Prostate gland (tissue), 2 donors: ENCODE measurements around the gene PDS5A. TPM values are rescaled to one million over a fixed set of nuclear protein-coding genes. Genes with fewer than 3 reads are reported as not detected.
A peak's percentile ranks its signal among the peaks of the same experiment; 100 is the strongest.
"Not testable (repeated sequence)": the region's sequence is repeated elsewhere in the genome, so short reads cannot be mapped to it uniquely, and the experiment has no call there.

Experiments
- DNase-seq: peaks from one replicate; pipeline ENCODE4 v3.0.0-alpha.2; 2019; ENCODE audit warnings: low spot score
- H3K27ac ChIP-seq, 2 donors: fragments of 200-600 bp; sonication (generic); 2 replicates each; pipeline ENCODE4 v1.5.1; 2017 to 2019
- H3K27me3 ChIP-seq: fragments of 200-600 bp; sonication (generic); replicated peaks from 2 replicates; pipeline ENCODE4 v1.5.1; 2019; ENCODE audit not compliant: insufficient read depth
- H3K36me3 ChIP-seq, 2 donors: fragments of 200-600 bp; sonication (generic); 1 replicate in 1 of 2; 2 replicates in 1 of 2; pipeline versions ENCODE4 v1.5.1 to v1.8.1; 2017 to 2019
- H3K4me1 ChIP-seq: fragments of 200-600 bp; sonication (generic); replicated peaks from 2 replicates; pipeline ENCODE4 v1.5.1; 2019
- H3K4me3 ChIP-seq, 2 donors: fragments of 200-600 bp; sonication (generic); 2 replicates each; pipeline ENCODE4 v1.5.1; 2017 to 2019
- H3K9me3 ChIP-seq: fragments of 200-600 bp; sonication (generic); 2 replicates; pipeline ENCODE4 v1.5.1; 2017
- POLR2A ChIP-seq: fragments of 450-650 bp; IDR thresholded peaks from one replicate; pipeline ENCODE4 v1.6.1; 2016; ENCODE audit warnings: antibody characterized with exemption, mild to moderate bottlenecking
- POLR2AphosphoS5 ChIP-seq: sonication (generic); formaldehyde crosslinking; IDR thresholded peaks from one replicate; pipeline ENCODE4 v1.6.1; 2017; ENCODE audit warnings: antibody characterized with exemption
- WGBS: methylation state at CpG from one replicate; pipeline ENCODE4 v1.1.5; 2018; 5-methylcytosine and 5-hydroxymethylcytosine counted together
- intact Hi-C: fragments of 100-400 bp; cut with DNase I; formaldehyde crosslinking; loops from one replicate; pipeline ENCODE4 v1.14.2; 2022
- total RNA-seq, 2 donors: library from RNA; depleted of rRNA; stranded (reverse); fragments of >200 nt; gene quantifications; one replicate each; pipeline ENCODE4 v1.1.0, GENCODE V29; 2016
- TF ChIP-seq, protein P1 (sequence below), 4 experiments: fragments of 200-600 bp in 2 of 4; fragments of 450-650 bp in 2 of 4; sonication (generic) in 2 of 4; IDR thresholded peaks; 1 replicate in 3 of 4; 2 replicates in 1 of 4; pipeline ENCODE4 v1.5.1; 2016 to 2019; ENCODE audit warnings: antibody characterized with exemption in 4 of 4, mild to moderate bottlenecking in 2 of 4, moderate library complexity in 2 of 4

PDS5A gene
- total RNA-seq, 2 donors from 2014 or later: 55.7 to 57.0 TPM

- 1% methylated on average over 41 of the region's 41 CpGs for WGBS
- Histone ChIP-seq H3K4me1 (no peaks in the 10 kb centered on the region), H3K36me3 (no peaks in the 10 kb centered on the region), H3K4me3 (peak overlapping the region; percentile 89 to 93), H3K27me3 (no peaks in the 10 kb centered on the region), H3K27ac (peak overlapping the region; percentile 97 to 98), H3K9me3 (no peaks in the 10 kb centered on the region)
- TF ChIP-seq POLR2AphosphoS5: peak; percentile 50
- TF ChIP-seq, protein P1, sequence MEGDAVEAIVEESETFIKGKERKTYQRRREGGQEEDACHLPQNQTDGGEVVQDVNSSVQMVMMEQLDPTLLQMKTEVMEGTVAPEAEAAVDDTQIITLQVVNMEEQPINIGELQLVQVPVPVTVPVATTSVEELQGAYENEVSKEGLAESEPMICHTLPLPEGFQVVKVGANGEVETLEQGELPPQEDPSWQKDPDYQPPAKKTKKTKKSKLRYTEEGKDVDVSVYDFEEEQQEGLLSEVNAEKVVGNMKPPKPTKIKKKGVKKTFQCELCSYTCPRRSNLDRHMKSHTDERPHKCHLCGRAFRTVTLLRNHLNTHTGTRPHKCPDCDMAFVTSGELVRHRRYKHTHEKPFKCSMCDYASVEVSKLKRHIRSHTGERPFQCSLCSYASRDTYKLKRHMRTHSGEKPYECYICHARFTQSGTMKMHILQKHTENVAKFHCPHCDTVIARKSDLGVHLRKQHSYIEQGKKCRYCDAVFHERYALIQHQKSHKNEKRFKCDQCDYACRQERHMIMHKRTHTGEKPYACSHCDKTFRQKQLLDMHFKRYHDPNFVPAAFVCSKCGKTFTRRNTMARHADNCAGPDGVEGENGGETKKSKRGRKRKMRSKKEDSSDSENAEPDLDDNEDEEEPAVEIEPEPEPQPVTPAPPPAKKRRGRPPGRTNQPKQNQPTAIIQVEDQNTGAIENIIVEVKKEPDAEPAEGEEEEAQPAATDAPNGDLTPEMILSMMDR (IDR thresholded peaks at IDR 0.05): peak; percentile 70 to 90 (median 80)
- peak; percentile 21 for TF ChIP-seq POLR2A
- DNase-seq: peak; percentile 74
- intact Hi-C loops: loop anchor here (2.0 to 10.0 kb wide), 4 partner anchors 132 to 506 kb away; partner anchors contain the start of genes SMIM14 and UGDH
Observed at GRCh38 chr4:39976141-39976944, 1.4 kb downstream of the PDS5A start.

DNA sequence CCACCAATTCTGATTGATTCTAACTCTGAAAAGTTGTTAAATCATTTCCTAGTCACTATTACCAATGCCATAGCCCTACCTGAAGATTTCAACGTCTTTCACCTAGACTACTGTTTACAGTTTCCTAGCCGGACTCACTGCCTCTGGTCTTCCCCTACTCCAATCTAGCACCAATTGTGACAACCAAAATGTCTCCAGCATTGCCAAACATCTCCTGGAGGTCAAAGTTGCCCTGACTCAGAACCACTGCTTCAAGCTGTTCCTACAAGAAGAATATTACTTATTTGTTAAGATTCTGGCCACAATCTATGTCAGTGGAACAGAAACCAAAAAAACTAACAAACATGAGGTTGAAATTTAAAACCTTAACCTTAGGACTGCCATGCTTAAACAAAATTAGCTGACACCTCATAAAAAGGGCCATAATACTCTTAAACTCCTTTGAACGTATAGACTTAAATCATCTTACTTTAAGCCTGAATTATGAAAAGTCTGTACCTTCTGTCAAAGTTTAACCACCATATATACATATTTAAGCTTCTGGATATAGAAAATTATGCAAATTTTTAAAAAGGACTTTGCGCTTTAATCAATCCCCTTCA is 2.1 kb downstream of the PDS5A start:
- H3K27ac ChIP-seq: peak overlapping the region; percentile 97 to 98
- WGBS: 56% methylated on average over 4 of the region's 4 CpGs
- H3K36me3 ChIP-seq: no peaks in the 10 kb centered on the region
- DNase-seq: no peak
- H3K9me3 ChIP-seq: no peaks in the 10 kb centered on the region
- H3K27me3 ChIP-seq: no peaks in the 10 kb centered on the region
- no peaks in the 10 kb centered on the region for H3K4me1 ChIP-seq
- intact Hi-C loops: loop anchor here (2.0 to 10.0 kb wide), 4 partner anchors 131 to 505 kb away; partner anchors contain the start of genes SMIM14 and UGDH
- H3K4me3 ChIP-seq: peak overlapping the region in 1 of 2 donors; percentile 93
- TF ChIP-seq, protein P1 (IDR thresholded peaks at IDR 0.05): no peak
- no peak for TF ChIP-seq POLR2AphosphoS5
- no peak for TF ChIP-seq POLR2A

DNA sequence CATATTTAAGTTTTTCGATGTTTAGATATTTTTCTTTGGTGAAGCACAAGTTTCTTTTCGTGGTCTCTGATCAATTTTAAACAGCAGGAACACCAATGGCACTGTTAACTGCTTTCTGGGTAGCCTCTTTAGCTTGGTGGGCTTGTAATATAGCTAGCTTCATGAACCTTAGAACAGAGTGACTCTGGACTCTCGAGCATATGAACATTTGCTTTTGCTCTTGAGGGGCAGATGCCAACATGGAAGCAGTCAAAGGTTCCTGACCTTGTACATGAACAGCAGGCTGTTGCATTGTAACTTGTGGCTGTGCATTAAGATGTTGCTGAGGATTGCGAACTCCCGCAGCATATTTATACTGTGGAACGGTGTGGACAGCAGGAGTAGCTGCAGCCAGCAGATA is 4.7 kb downstream of the PDS5A start:
- not testable (repeated sequence) for H3K9me3 ChIP-seq, H3K27me3 ChIP-seq, H3K27ac ChIP-seq, H3K4me3 ChIP-seq, H3K36me3 ChIP-seq, H3K4me1 ChIP-seq, DNase-seq
- intact Hi-C loops: loop anchor here (10.0 kb wide), 1 partner anchor 128 kb away; no protein-coding TSS in a partner anchor
- WGBS: 77% methylated on average over 6 of the region's 6 CpGs

DNA sequence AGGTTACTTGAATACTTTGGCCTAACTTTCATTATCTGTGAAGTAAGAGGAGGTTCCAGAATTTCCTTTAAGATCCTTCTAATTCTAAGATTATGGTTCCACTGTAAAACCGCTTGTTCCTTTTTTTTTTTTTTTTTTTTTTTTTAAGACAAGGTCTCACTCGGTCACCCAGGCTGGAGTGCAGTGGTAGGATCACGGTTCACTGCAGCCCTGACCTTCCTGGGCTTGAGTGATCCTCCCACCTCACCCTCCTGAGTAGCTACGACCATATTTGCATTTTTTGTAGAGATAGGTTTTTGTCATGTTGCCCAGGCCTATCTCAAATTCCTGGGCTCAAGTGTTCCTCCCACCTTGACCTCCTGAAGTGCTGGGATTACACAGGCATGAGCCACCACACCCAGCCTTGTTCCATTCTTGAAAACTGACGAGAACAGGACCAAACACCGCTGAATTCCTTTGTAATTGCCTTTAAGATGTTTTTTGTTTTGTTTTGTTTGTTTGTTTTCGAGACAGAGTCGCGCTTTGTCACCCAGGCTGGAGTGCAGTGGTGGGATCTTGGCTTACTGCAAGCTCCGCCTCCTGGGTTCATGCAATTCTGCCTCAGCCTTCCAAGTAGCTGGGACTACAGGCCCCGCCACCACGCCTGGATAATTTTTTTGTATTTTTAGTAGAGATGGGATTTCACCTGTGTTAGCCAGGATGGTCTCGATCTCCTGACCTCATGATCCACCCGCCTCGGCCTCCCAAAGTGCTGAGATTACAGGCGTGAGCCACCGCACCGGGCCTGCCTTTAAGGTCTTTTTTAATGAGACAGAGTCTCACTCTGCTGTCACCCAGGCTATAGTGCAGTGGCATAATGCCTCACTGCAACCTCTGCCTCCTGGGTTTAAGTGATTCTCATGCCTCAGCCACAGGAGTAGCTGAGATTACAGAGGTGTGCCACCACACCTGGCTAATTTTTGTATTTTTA is 6.8 kb downstream of the PDS5A start:
- intact Hi-C loops: loop anchor here (10.0 kb wide), 1 partner anchor 126 kb away; no protein-coding TSS in a partner anchor
- no peak overlapping the region for H3K4me3 ChIP-seq
- H3K27me3 ChIP-seq: no peaks in the 10 kb centered on the region
- WGBS: 83% methylated on average over 18 of the region's 18 CpGs
- no peak overlapping the region for H3K27ac ChIP-seq
- H3K4me1 ChIP-seq: no peaks in the 10 kb centered on the region
- TF ChIP-seq POLR2A: no peak
- no peaks in the 10 kb centered on the region for H3K9me3 ChIP-seq
- no peaks in the 10 kb centered on the region for H3K36me3 ChIP-seq
- DNase-seq: no peak

DNA sequence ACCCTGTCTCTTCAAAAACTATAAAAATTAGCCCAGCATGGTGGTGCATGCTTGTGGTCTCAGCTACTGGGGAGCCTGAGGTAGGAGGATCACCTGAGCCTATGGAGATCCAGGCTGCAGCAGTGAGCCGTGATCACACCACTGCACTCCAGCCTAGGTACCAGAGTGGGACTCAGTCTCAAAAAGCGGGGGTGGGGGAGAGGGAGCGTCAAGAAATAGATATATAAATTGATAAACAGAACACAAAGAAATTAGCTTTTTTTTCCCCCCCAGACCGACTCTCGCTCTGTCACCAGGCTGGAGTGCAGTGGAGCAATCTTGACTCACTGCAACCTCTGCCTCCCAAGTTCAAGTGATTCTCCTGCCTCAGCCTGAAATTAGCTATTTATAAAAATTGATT is 14.1 kb downstream of the PDS5A start:
- TF ChIP-seq, protein P1 (IDR thresholded peaks at IDR 0.05): no peak
- no peak for TF ChIP-seq POLR2AphosphoS5
- H3K4me3 ChIP-seq: no peak overlapping the region
- intact Hi-C loops: no loop called here
- WGBS: 90% methylated on average over 5 of the region's 5 CpGs
- DNase-seq: no peak
- H3K36me3 ChIP-seq: no peaks in the 10 kb centered on the region
- no peak overlapping the region for H3K27ac ChIP-seq
- no peaks in the 10 kb centered on the region for H3K27me3 ChIP-seq
- no peaks in the 10 kb centered on the region for H3K9me3 ChIP-seq
- no peaks in the 10 kb centered on the region for H3K4me1 ChIP-seq
